Liver (tissue), 3 donors: ENCODE data around the gene FMN1.

Source experiments
- JUND ChIP-seq, 2 donors: IDR thresholded peaks; 2 replicates each; pipeline ENCODE4 v1.6.1; 2016; ENCODE audit warnings: antibody characterized with exemption in 2 of 2
- RAD21 ChIP-seq, 2 donors: IDR thresholded peaks; 2 replicates each; pipeline ENCODE4 v1.6.1; 2016; ENCODE audit warnings: antibody characterized with exemption in 2 of 2, mild to moderate bottlenecking in 2 of 2
- RXRA ChIP-seq, 2 donors: IDR thresholded peaks; 2 replicates each; pipeline ENCODE4 v1.6.1; 2017 to 2018; ENCODE audit warnings: antibody characterized with exemption in 2 of 2, mild to moderate bottlenecking in 1 of 2
- SP1 ChIP-seq: IDR thresholded peaks from 2 replicates; pipeline ENCODE4 v1.6.1; 2018; ENCODE audit warnings: antibody characterized with exemption, mild to moderate bottlenecking
- TAF1 ChIP-seq: conservative IDR thresholded peaks from 2 replicates; pipeline ENCODE4 v1.6.1; 2016; ENCODE audit warnings: antibody characterized with exemption, mild to moderate bottlenecking
- TF ChIP-seq, protein P1 (sequence below): fragments of 150-350 bp; IDR thresholded peaks from 2 replicates; pipeline ENCODE4 v1.5.1; 2017; ENCODE audit warnings: improper control_type of control experiment, low read depth, low read length; ENCODE audit not compliant: missing input control
- TF ChIP-seq, protein P2 (sequence below): IDR thresholded peaks from 2 replicates; pipeline ENCODE4 v1.6.1; 2016; ENCODE audit warnings: antibody characterized with exemption
- TF ChIP-seq, protein P3 (sequence below): IDR thresholded peaks from 2 replicates; pipeline ENCODE4 v1.6.1; 2016; ENCODE audit warnings: antibody characterized with exemption, mild to moderate bottlenecking
- TF ChIP-seq, protein P4 (sequence below): IDR thresholded peaks from 2 replicates; pipeline ENCODE4 v1.6.1; 2016; ENCODE audit warnings: antibody characterized with exemption
- TF ChIP-seq, protein P5 (sequence below): IDR thresholded peaks from 2 replicates; pipeline ENCODE4 v1.6.1; 2016; ENCODE audit warnings: antibody characterized with exemption
- donor health status: healthy.
- donor health status: healthy.

DNA sequence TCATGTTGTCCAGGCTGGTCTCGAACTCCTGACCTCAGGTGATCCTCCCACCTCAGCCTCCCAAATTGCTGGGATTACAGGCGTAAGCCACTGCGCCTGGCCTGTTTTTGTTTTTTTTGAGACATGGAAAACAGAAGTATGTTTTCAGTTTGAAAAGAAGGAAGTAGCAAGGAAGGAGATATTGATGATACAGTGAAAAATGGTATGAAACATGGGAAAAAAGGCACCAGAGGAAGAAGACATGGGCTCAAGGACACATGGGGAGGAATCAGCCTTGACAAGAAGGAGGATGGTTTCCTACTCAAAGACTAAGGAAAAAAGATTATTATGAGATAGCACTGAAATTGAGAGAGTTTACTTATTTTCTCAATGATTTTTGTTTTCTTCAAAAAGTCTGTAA lies 30.7 kb downstream of the FMN1 start:
- TF ChIP-seq, protein P1, sequence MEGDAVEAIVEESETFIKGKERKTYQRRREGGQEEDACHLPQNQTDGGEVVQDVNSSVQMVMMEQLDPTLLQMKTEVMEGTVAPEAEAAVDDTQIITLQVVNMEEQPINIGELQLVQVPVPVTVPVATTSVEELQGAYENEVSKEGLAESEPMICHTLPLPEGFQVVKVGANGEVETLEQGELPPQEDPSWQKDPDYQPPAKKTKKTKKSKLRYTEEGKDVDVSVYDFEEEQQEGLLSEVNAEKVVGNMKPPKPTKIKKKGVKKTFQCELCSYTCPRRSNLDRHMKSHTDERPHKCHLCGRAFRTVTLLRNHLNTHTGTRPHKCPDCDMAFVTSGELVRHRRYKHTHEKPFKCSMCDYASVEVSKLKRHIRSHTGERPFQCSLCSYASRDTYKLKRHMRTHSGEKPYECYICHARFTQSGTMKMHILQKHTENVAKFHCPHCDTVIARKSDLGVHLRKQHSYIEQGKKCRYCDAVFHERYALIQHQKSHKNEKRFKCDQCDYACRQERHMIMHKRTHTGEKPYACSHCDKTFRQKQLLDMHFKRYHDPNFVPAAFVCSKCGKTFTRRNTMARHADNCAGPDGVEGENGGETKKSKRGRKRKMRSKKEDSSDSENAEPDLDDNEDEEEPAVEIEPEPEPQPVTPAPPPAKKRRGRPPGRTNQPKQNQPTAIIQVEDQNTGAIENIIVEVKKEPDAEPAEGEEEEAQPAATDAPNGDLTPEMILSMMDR, result no peak
- no peak for TF ChIP-seq SP1
- TF ChIP-seq TAF1, result no peak
- no peak for TF ChIP-seq RAD21 (IDR thresholded peaks at IDR 0.05)
- TF ChIP-seq, protein P2, sequence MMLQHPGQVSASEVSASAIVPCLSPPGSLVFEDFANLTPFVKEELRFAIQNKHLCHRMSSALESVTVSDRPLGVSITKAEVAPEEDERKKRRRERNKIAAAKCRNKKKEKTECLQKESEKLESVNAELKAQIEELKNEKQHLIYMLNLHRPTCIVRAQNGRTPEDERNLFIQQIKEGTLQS, result no peak
- TF ChIP-seq RXRA (IDR thresholded peaks at IDR 0.05), result no peak
- TF ChIP-seq, protein P3, sequence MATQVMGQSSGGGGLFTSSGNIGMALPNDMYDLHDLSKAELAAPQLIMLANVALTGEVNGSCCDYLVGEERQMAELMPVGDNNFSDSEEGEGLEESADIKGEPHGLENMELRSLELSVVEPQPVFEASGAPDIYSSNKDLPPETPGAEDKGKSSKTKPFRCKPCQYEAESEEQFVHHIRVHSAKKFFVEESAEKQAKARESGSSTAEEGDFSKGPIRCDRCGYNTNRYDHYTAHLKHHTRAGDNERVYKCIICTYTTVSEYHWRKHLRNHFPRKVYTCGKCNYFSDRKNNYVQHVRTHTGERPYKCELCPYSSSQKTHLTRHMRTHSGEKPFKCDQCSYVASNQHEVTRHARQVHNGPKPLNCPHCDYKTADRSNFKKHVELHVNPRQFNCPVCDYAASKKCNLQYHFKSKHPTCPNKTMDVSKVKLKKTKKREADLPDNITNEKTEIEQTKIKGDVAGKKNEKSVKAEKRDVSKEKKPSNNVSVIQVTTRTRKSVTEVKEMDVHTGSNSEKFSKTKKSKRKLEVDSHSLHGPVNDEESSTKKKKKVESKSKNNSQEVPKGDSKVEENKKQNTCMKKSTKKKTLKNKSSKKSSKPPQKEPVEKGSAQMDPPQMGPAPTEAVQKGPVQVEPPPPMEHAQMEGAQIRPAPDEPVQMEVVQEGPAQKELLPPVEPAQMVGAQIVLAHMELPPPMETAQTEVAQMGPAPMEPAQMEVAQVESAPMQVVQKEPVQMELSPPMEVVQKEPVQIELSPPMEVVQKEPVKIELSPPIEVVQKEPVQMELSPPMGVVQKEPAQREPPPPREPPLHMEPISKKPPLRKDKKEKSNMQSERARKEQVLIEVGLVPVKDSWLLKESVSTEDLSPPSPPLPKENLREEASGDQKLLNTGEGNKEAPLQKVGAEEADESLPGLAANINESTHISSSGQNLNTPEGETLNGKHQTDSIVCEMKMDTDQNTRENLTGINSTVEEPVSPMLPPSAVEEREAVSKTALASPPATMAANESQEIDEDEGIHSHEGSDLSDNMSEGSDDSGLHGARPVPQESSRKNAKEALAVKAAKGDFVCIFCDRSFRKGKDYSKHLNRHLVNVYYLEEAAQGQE, result no peak
- TF ChIP-seq JUND (IDR thresholded peaks at IDR 0.05), result no peak
- TF ChIP-seq, protein P4, sequence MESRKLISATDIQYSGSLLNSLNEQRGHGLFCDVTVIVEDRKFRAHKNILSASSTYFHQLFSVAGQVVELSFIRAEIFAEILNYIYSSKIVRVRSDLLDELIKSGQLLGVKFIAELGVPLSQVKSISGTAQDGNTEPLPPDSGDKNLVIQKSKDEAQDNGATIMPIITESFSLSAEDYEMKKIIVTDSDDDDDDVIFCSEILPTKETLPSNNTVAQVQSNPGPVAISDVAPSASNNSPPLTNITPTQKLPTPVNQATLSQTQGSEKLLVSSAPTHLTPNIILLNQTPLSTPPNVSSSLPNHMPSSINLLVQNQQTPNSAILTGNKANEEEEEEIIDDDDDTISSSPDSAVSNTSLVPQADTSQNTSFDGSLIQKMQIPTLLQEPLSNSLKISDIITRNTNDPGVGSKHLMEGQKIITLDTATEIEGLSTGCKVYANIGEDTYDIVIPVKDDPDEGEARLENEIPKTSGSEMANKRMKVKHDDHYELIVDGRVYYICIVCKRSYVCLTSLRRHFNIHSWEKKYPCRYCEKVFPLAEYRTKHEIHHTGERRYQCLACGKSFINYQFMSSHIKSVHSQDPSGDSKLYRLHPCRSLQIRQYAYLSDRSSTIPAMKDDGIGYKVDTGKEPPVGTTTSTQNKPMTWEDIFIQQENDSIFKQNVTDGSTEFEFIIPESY, result no peak
- TF ChIP-seq, protein P5, sequence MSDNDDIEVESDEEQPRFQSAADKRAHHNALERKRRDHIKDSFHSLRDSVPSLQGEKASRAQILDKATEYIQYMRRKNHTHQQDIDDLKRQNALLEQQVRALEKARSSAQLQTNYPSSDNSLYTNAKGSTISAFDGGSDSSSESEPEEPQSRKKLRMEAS, result no peak
